H9 (cell line): ENCODE results near the gene TIMM13. TPM values are rescaled to one million over a fixed set of nuclear protein-coding genes. Genes with fewer than 3 reads are reported as not detected.
"Not testable (repeated sequence)": the region's sequence is repeated elsewhere in the genome, so short reads cannot be mapped to it uniquely, and the experiment has no call there.

ENCODE experiments used
- DNase-seq: peaks from one replicate; pipeline ENCODE4 v3.0.0-alpha.2; 2017
- H2AFZ ChIP-seq: one replicate; pipeline ENCODE4 v1.6.1; 2013; ENCODE audit warnings: mild to moderate bottlenecking, low read length, control low read depth, moderate library complexity
- H2AK5ac ChIP-seq: 2 replicates; pipeline ENCODE4 v1.6.1; 2013; ENCODE audit warnings: low read length, control low read depth, mixed read lengths; ENCODE audit not compliant: insufficient read length
- H2BK120ac ChIP-seq: one replicate; pipeline ENCODE4 v1.6.1; 2013; ENCODE audit warnings: low read depth, mild to moderate bottlenecking, low read length, control low read depth, inconsistent platforms; ENCODE audit not compliant: poor library complexity, severe bottlenecking
- H2BK12ac ChIP-seq: 2 replicates; pipeline ENCODE4 v1.6.1; 2013; ENCODE audit warnings: low read length, control low read depth, mixed read lengths, low read depth; ENCODE audit not compliant: insufficient read length
- H2BK15ac ChIP-seq: 2 replicates; pipeline ENCODE4 v1.6.1; 2013; ENCODE audit warnings: low read depth, low read length, control low read depth
- H2BK20ac ChIP-seq: one replicate; pipeline ENCODE4 v1.6.1; 2013; ENCODE audit warnings: low read depth, mild to moderate bottlenecking, low read length, control low read depth, inconsistent platforms; ENCODE audit not compliant: poor library complexity, severe bottlenecking
- H2BK5ac ChIP-seq: 2 replicates; pipeline ENCODE4 v1.6.1; 2013; ENCODE audit warnings: low read length, control low read depth, mixed read lengths; ENCODE audit not compliant: insufficient read length
- H3K14ac ChIP-seq: 2 replicates; pipeline ENCODE4 v1.6.1; 2013; ENCODE audit warnings: low read length, control low read depth; ENCODE audit not compliant: insufficient read depth
- H3K18ac ChIP-seq: 2 replicates; pipeline ENCODE4 v1.6.1; 2013; ENCODE audit warnings: low read depth, mild to moderate bottlenecking, mixed read lengths, low read length, control low read depth; ENCODE audit not compliant: insufficient read length
- H3K23ac ChIP-seq: 2 replicates; pipeline ENCODE4 v1.6.1; 2013; ENCODE audit warnings: low read length, control low read depth, mixed read lengths, low read depth; ENCODE audit not compliant: insufficient read length
- H3K23me2 ChIP-seq: 2 replicates; pipeline ENCODE4 v1.6.1; 2013; ENCODE audit warnings: low read depth, mild to moderate bottlenecking, mixed read lengths, low read length, control low read depth; ENCODE audit not compliant: insufficient read length, poor library complexity, severe bottlenecking
- H3K27ac ChIP-seq: 2 replicates; pipeline ENCODE4 v1.5.1; 2013; ENCODE audit warnings: low read length, control low read depth, mixed read lengths, low read depth; ENCODE audit not compliant: insufficient read length
- H3K27me3 ChIP-seq: 2 replicates; pipeline ENCODE4 v1.6.1; 2013; ENCODE audit warnings: low read length, control low read depth, inconsistent platforms; ENCODE audit not compliant: insufficient read depth
- H3K4ac ChIP-seq: 2 replicates; pipeline ENCODE4 v1.6.1; 2013; ENCODE audit warnings: low read depth, mild to moderate bottlenecking, control low read depth, inconsistent platforms, low read length, moderate library complexity
- H3K4me1 ChIP-seq: 2 replicates; pipeline ENCODE4 v1.6.1; 2013; ENCODE audit warnings: low read length, control low read depth, inconsistent platforms; ENCODE audit not compliant: insufficient read depth
- H3K4me2 ChIP-seq: 2 replicates; pipeline ENCODE4 v1.6.1; 2013; ENCODE audit warnings: low read length, control low read depth, mixed read lengths; ENCODE audit not compliant: insufficient read length, insufficient read depth
- H3K56ac ChIP-seq: 2 replicates; pipeline ENCODE4 v1.6.1; 2013; ENCODE audit warnings: low read depth, mild to moderate bottlenecking, mixed read lengths, low read length, control low read depth; ENCODE audit not compliant: insufficient read length
- H3K79me1 ChIP-seq: 2 replicates; pipeline ENCODE4 v1.6.1; 2013; ENCODE audit warnings: low read depth, mild to moderate bottlenecking, moderate library complexity, low read length, control low read depth, inconsistent platforms; ENCODE audit not compliant: insufficient read depth, poor library complexity, severe bottlenecking
- H3K79me2 ChIP-seq: 2 replicates; pipeline ENCODE4 v1.6.1; 2013; ENCODE audit warnings: low read length, control low read depth, inconsistent platforms; ENCODE audit not compliant: insufficient read depth
- H3K9ac ChIP-seq: 2 replicates; pipeline ENCODE4 v1.6.1; 2013; ENCODE audit warnings: low read length, control low read depth, mixed read lengths; ENCODE audit not compliant: insufficient read length; ENCODE audit errors: extremely low read depth
- H3K9me3 ChIP-seq: one replicate; pipeline ENCODE4 v1.6.1; 2013; ENCODE audit warnings: low read depth, low read length, inconsistent platforms; ENCODE audit not compliant: control insufficient read depth
- H3T11ph ChIP-seq: one replicate; pipeline ENCODE4 v1.6.1; 2013; ENCODE audit warnings: mild to moderate bottlenecking, low read length, control low read depth, inconsistent platforms
- H4K20me1 ChIP-seq: one replicate; pipeline ENCODE4 v1.6.1; 2013; ENCODE audit not compliant: control insufficient read depth, insufficient read length, insufficient read depth
- H4K5ac ChIP-seq: 2 replicates; pipeline ENCODE4 v1.6.1; 2013; ENCODE audit warnings: low read depth, mild to moderate bottlenecking, mixed read lengths, low read length, control low read depth; ENCODE audit not compliant: insufficient read length
- H4K8ac ChIP-seq: replicated peaks from 2 replicates; pipeline ENCODE4 v1.6.1; 2013; ENCODE audit warnings: low read length, control low read depth, mixed read lengths, low read depth; ENCODE audit not compliant: insufficient read length
- H4K91ac ChIP-seq: 2 replicates; pipeline ENCODE4 v1.6.1; 2013; ENCODE audit warnings: low read depth, mild to moderate bottlenecking, moderate library complexity, mixed read lengths, low read length, control low read depth; ENCODE audit not compliant: insufficient read length
- H3K27ac Mint-ChIP-seq, 3 experiments: 2 replicates in 2 of 3; 3 replicates in 1 of 3; pipeline ENCODE4 v1.8.0; 2020 to 2021; ENCODE audit warnings: mixed read lengths in 3 of 3, mild to moderate bottlenecking in 1 of 3, moderate library complexity in 1 of 3
- H3K27me3 Mint-ChIP-seq: 2 replicates; pipeline ENCODE4 v1.8.0; 2021; ENCODE audit warnings: low read depth, mild to moderate bottlenecking, moderate library complexity, mixed read lengths
- H3K36me3 Mint-ChIP-seq, 3 experiments: 2 replicates in 2 of 3; 3 replicates in 1 of 3; pipeline ENCODE4 v1.8.0; 2020 to 2021; ENCODE audit warnings: low read depth in 3 of 3, mixed read lengths in 3 of 3; ENCODE audit not compliant: insufficient read depth in 1 of 3
- H3K4me1 Mint-ChIP-seq, 2 experiments: 2 replicates each; pipeline ENCODE4 v1.8.0; 2020; ENCODE audit warnings: mixed read lengths in 2 of 2
- H3K4me3 Mint-ChIP-seq, 2 experiments: 2 replicates in 1 of 2; 3 replicates in 1 of 2; pipeline ENCODE4 v1.8.0; 2020 to 2021; ENCODE audit warnings: mild to moderate bottlenecking in 2 of 2, mixed read lengths in 2 of 2, moderate library complexity in 1 of 2
- H3K9me3 Mint-ChIP-seq, 2 experiments: 2 replicates in 1 of 2; 3 replicates in 1 of 2; pipeline ENCODE4 v1.8.0; 2020; ENCODE audit warnings: mild to moderate bottlenecking in 2 of 2, mixed read lengths in 2 of 2, moderate library complexity in 1 of 2
- WGBS: extraction: QIAGEN DNeasy Blood & Tissue Kit; methylation state at CpG from one replicate; pipeline ENCODE4 v1.1.7; 2013; ENCODE audit warnings: missing lambda C conversion rate, low lambda C conversion rate, mixed read lengths; ENCODE audit not compliant: insufficient read length; ENCODE audit errors: extremely low coverage; 5-methylcytosine and 5-hydroxymethylcytosine counted together
- total RNA-seq: library from RNA; stranded (reverse); gene quantifications from 2 replicates; pipeline ENCODE4 v1.2.1, GENCODE V29; 2021
- TF ChIP-seq, protein P1 (sequence below): fragments of 200-600 bp; sonication (generic); conservative IDR thresholded peaks from 3 replicates; pipeline ENCODE4 v1.8.0; 2021; ENCODE audit warnings: antibody characterized with exemption, mild to moderate bottlenecking

The TIMM13 gene
- total RNA-seq, 1 experiment from 2014 or later: 214 TPM

DNA sequence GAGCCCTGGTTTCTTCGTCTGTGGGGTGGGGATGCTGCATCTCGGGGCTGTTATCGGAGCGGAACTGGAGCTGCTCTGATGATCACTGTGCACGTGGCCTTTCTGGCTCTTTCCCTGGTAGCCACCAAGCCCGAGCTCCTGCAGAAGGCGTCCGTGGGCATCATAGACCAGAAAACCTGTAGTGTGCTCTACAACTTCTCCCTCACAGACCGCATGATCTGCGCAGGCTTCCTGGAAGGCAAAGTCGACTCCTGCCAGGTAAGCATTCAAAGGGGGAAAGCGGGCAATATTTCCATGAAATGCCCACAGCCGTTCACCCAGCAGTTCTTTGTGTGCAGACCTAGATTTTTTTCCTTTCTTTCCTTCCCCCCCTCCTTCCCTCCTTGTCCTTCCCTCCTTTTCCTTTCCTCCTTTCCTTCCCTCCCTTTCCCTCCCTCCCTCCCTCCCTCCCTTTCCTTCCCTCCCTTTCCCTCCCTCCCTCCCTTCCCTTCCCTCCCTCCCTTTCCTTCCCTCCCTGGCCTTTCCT, 9.4 kb downstream of the TIMM13 start:
- H4K8ac ChIP-seq: no peak overlapping the region
- no peak overlapping the region for H2BK12ac ChIP-seq
- H3K4ac ChIP-seq: no peak overlapping the region
- Mint-ChIP-seq H3K4me3 (no peak overlapping the region), H3K4me1 (0 out of 4 replicates have a peak, but pooled peaks cover 0 to 4% of the 10 kb centered on the region in 2 experiments), H3K27me3 (peaks cover 8% of the 10 kb centered on the region), H3K27ac (peak overlapping the region in 1 of 3 experiments; percentile 33; a peak in 1 of 7 replicates), H3K9me3 (no peaks in the 10 kb centered on the region), H3K36me3 (peaks cover 5 to 16% (median 6%) of the 10 kb centered on the region in 3 experiments; a peak in 6 of 7 replicates)
- no CpG with 5 or more reads among the region's 13 CpGs for WGBS
- no peaks in the 10 kb centered on the region for H3K4me1 ChIP-seq
- H3K79me2 ChIP-seq: no peaks in the 10 kb centered on the region
- H3K27ac ChIP-seq: no peak overlapping the region
- H2BK120ac ChIP-seq: no peak overlapping the region
- H3K9ac ChIP-seq: no peak overlapping the region
- no peak overlapping the region for H3K56ac ChIP-seq
- H3K18ac ChIP-seq: no peak overlapping the region
- no peaks in the 10 kb centered on the region for H4K20me1 ChIP-seq
- H3K27me3 ChIP-seq: no peaks in the 10 kb centered on the region
- no peak overlapping the region for H3K14ac ChIP-seq
- H3K9me3 ChIP-seq: no peaks in the 10 kb centered on the region
- H3K79me1 ChIP-seq: no peaks in the 10 kb centered on the region
- no peak for DNase-seq
- H4K5ac ChIP-seq: no peak overlapping the region
- H3T11ph ChIP-seq: no peak overlapping the region
- H3K23ac ChIP-seq: no peak overlapping the region
- no peak overlapping the region for H4K91ac ChIP-seq
- TF ChIP-seq, protein P1, sequence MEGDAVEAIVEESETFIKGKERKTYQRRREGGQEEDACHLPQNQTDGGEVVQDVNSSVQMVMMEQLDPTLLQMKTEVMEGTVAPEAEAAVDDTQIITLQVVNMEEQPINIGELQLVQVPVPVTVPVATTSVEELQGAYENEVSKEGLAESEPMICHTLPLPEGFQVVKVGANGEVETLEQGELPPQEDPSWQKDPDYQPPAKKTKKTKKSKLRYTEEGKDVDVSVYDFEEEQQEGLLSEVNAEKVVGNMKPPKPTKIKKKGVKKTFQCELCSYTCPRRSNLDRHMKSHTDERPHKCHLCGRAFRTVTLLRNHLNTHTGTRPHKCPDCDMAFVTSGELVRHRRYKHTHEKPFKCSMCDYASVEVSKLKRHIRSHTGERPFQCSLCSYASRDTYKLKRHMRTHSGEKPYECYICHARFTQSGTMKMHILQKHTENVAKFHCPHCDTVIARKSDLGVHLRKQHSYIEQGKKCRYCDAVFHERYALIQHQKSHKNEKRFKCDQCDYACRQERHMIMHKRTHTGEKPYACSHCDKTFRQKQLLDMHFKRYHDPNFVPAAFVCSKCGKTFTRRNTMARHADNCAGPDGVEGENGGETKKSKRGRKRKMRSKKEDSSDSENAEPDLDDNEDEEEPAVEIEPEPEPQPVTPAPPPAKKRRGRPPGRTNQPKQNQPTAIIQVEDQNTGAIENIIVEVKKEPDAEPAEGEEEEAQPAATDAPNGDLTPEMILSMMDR: no peak
- H3K23me2 ChIP-seq: no peaks in the 10 kb centered on the region
- no peak overlapping the region for H2AFZ ChIP-seq
- H3K4me2 ChIP-seq: no peak overlapping the region
- no peak overlapping the region for H2BK20ac ChIP-seq
- H2BK15ac ChIP-seq: no peak overlapping the region
- H2AK5ac ChIP-seq: no peak overlapping the region
- H2BK5ac ChIP-seq: no peak overlapping the region

DNA sequence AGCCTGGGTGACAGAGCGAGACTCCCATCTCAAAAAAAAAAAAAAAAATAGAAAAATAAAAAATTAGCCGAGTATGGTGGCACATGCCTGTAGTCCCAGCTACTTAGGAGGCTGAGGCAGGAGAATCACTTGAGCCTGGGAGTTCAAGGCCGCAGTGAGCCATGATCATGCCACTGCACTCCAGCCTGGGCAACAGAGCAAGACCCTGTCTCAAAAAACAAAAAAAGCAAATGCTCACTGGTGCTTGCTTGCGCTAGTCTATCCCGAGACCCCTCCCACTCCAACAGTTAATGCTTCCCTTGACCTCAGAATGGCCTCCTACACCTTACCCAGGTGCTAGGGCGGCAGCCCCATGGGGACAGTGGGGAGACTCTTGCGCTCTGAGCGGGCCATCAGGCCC, 9.9 kb downstream of the TIMM13 start:
- not testable (repeated sequence) for H2BK120ac ChIP-seq, H3K23ac ChIP-seq, H3K4me2 ChIP-seq, DNase-seq, H3K4ac ChIP-seq, H2BK12ac ChIP-seq, H3K79me1 ChIP-seq, H3K18ac ChIP-seq, H4K5ac ChIP-seq, H2AFZ ChIP-seq, H3K27ac ChIP-seq, H4K20me1 ChIP-seq, H3K23me2 ChIP-seq, H3K9me3 ChIP-seq, H3K14ac ChIP-seq, H4K8ac ChIP-seq, H3K4me1 Mint-ChIP-seq, H3K79me2 ChIP-seq, H3K56ac ChIP-seq, H3T11ph ChIP-seq, H2BK15ac ChIP-seq, H3K4me1 ChIP-seq, H3K27me3 ChIP-seq, H3K9ac ChIP-seq, H2BK5ac ChIP-seq, H4K91ac ChIP-seq, H3K9me3 Mint-ChIP-seq, H3K4me3 Mint-ChIP-seq, H2BK20ac ChIP-seq, H2AK5ac ChIP-seq
- Mint-ChIP-seq H3K27ac (peak overlapping the region in 2 of 3 experiments; percentile 28 to 33; a peak in 1 of 7 replicates), H3K27me3 (peaks cover 11% of the 10 kb centered on the region), H3K36me3 (peaks cover 5 to 16% (median 6%) of the 10 kb centered on the region in 3 experiments; a peak in 6 of 7 replicates)
- no CpG with 5 or more reads among the region's 8 CpGs for WGBS
